CD14-positive monocyte (primary cell): Measurements from ENCODE around the gene IL1RL2. TPM values are rescaled to one million over a fixed set of nuclear protein-coding genes. Genes with fewer than 3 reads are reported as not detected.

Experiments used
- DNase-seq, 3 donors: peaks; one replicate each; pipeline ENCODE4 v3.0.0-alpha.2; 2011 to 2022
- H2AFZ ChIP-seq: 2 replicates; pipeline ENCODE4 v1.6.0; 2012; ENCODE audit warnings: mild to moderate bottlenecking, low read depth, low read length, inconsistent platforms; ENCODE audit not compliant: insufficient read depth, poor library complexity, severe bottlenecking
- H3K27ac ChIP-seq, 2 donors: 1 replicate in 1 of 2; 2 replicates in 1 of 2; pipeline ENCODE4 v1.5.1; 2012 to 2013; ENCODE audit warnings: low read length in 2 of 2, control low read depth in 1 of 2, inconsistent platforms in 1 of 2, low read depth in 1 of 2, mild to moderate bottlenecking in 1 of 2
- H3K27me3 ChIP-seq, 2 donors: one replicate each; pipeline versions ENCODE4 v1.6.0 to v1.6.1; 2011 to 2013; ENCODE audit warnings: low read length in 2 of 2; ENCODE audit not compliant: control insufficient read depth in 2 of 2, insufficient read depth in 2 of 2
- H3K36me3 ChIP-seq, 2 donors: replicated peaks in 1 of 2; 1 replicate in 1 of 2; 2 replicates in 1 of 2; pipeline versions ENCODE4 v1.5.1 to v1.6.1; 2012 to 2013; ENCODE audit warnings: low read length in 2 of 2, control low read depth in 1 of 2, inconsistent platforms in 1 of 2, mild to moderate bottlenecking in 1 of 2; ENCODE audit not compliant: insufficient read depth in 2 of 2, control insufficient read depth in 1 of 2
- H3K4me1 ChIP-seq, 2 donors: 1 replicate in 1 of 2; 2 replicates in 1 of 2; pipeline versions ENCODE4 v1.5.1 to v1.6.1; 2012 to 2013; ENCODE audit warnings: low read length in 2 of 2, control low read depth in 1 of 2, inconsistent platforms in 1 of 2, mild to moderate bottlenecking in 1 of 2, moderate library complexity in 1 of 2; ENCODE audit not compliant: insufficient read depth in 2 of 2, control insufficient read depth in 1 of 2
- H3K4me2 ChIP-seq: replicated peaks from 2 replicates; pipeline ENCODE3; 2012; ENCODE audit warnings: low read length, moderate library complexity, mild to moderate bottlenecking; ENCODE audit not compliant: poor library complexity, severe bottlenecking; ENCODE audit errors: extremely low read depth
- H3K4me3 ChIP-seq, 3 experiments: fragments of 200-600 bp in 1 of 3; sonication (generic) in 1 of 3; replicated peaks in 1 of 3; 1 replicate in 2 of 3; 2 replicates in 1 of 3; pipeline ENCODE4 v1.5.1; 2011 to 2013; ENCODE audit warnings: low read length in 3 of 3, mild to moderate bottlenecking in 3 of 3, control low read depth in 2 of 3, low read depth in 2 of 3, inconsistent platforms in 1 of 3, moderate library complexity in 1 of 3
- H3K79me2 ChIP-seq: 2 replicates; pipeline ENCODE4 v1.6.0; 2012; ENCODE audit warnings: mild to moderate bottlenecking, control low read depth, inconsistent platforms, low read length, moderate library complexity; ENCODE audit not compliant: insufficient read depth
- H3K9ac ChIP-seq: 2 replicates; pipeline ENCODE4 v1.6.0; 2017; ENCODE audit warnings: low read length, mild to moderate bottlenecking; ENCODE audit not compliant: insufficient read depth, poor library complexity, severe bottlenecking
- H3K9me3 ChIP-seq, 2 donors: replicated peaks in 1 of 2; 1 replicate in 1 of 2; 2 replicates in 1 of 2; pipeline versions ENCODE4 v1.5.1 to v1.6.1; 2012 to 2013; ENCODE audit warnings: low read length in 2 of 2, control low read depth in 1 of 2; ENCODE audit not compliant: control insufficient read depth in 1 of 2, insufficient read depth in 1 of 2
- H4K20me1 ChIP-seq: 2 replicates; pipeline ENCODE4 v1.6.0; 2012; ENCODE audit warnings: mild to moderate bottlenecking, low read length, control low read depth, moderate library complexity; ENCODE audit not compliant: insufficient read depth
- H3K27ac Mint-ChIP-seq, 7 donors: one replicate each; pipeline ENCODE4 v1.8.0; 2020; ENCODE audit warnings: mild to moderate bottlenecking in 7 of 7, mixed read lengths in 7 of 7, moderate library complexity in 6 of 7, inconsistent platforms in 2 of 7
- H3K27me3 Mint-ChIP-seq, 3 donors: one replicate each; pipeline ENCODE4 v1.8.0; 2021 to 2022; ENCODE audit warnings: low read depth in 3 of 3, mild to moderate bottlenecking in 3 of 3, mixed read lengths in 3 of 3, moderate library complexity in 3 of 3, inconsistent platforms in 1 of 3
- H3K36me3 Mint-ChIP-seq, 2 donors: one replicate each; pipeline ENCODE4 v1.8.0; 2020; ENCODE audit warnings: mixed read lengths in 2 of 2, inconsistent platforms in 1 of 2, mild to moderate bottlenecking in 1 of 2
- H3K4me1 Mint-ChIP-seq: one replicate; pipeline ENCODE4 v1.8.0; 2020; ENCODE audit warnings: mild to moderate bottlenecking, mixed read lengths
- H3K4me3 Mint-ChIP-seq, 2 donors: one replicate each; pipeline ENCODE4 v1.8.0; 2020; ENCODE audit warnings: mild to moderate bottlenecking in 2 of 2, mixed read lengths in 2 of 2, moderate library complexity in 1 of 2
- H3K9me3 Mint-ChIP-seq, 7 donors: one replicate each; pipeline ENCODE4 v1.8.0; 2020 to 2022; ENCODE audit warnings: mixed read lengths in 7 of 7, mild to moderate bottlenecking in 6 of 7, moderate library complexity in 6 of 7, inconsistent platforms in 2 of 7
- WGBS: methylation state at CpG from one replicate; pipeline ENCODE4 v1.1.5; 2013; ENCODE audit warnings: missing lambda C conversion rate; ENCODE audit not compliant: insufficient coverage; 5-methylcytosine and 5-hydroxymethylcytosine counted together
- intact Hi-C, 2 donors: fragments of 100-400 bp; cut with micrococcal nuclease; formaldehyde crosslinking; loops; one replicate each; pipeline versions ENCODE4 v1.15.0 to v1.15.1; 2023
- polyA plus RNA-seq, 3 donors: library from polyadenylated mRNA; depleted of rRNA in 1 of 3; unstranded in 2 of 3; stranded (reverse) in 1 of 3; fragments of 300-500 nt in 2 of 3; fragments of >200 nt in 1 of 3; fragmentation: Illumina TruSeq in 2 of 3; gene quantifications; 1 replicate in 2 of 3; 2 replicates in 1 of 3; pipeline ENCODE4 v1.2.3, GENCODE V29; 2012 to 2021
- TF ChIP-seq, protein P1 (sequence below): fragments of 200-600 bp; IDR thresholded peaks from one replicate; pipeline ENCODE4 v1.8.0; 2022; ENCODE audit warnings: antibody characterized with exemption, mild to moderate bottlenecking

IL1RL2 gene
- polyA plus RNA-seq, 3 donors, result 0.07 to 1.5 TPM; not detected in 1

DNA sequence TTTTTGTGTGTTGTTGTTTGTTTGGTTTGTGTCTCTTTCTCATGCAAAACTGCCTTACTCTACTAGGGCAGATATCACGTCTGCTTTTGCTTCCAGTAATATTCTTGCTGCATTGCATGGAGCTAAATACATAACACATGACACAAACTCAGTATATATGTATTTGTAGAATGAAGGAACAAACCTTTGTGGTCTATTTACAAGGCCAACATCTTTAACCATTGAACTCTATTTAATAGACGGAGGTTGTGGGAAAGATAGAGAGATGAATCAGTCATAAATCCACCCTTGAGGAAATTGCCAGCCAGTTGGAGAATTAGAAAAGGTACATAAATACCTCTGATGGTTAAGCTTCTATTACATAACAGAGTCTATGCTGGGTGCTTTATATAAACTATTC, 98.5 kb downstream of the IL1RL2 start:
- TF ChIP-seq, protein P1, sequence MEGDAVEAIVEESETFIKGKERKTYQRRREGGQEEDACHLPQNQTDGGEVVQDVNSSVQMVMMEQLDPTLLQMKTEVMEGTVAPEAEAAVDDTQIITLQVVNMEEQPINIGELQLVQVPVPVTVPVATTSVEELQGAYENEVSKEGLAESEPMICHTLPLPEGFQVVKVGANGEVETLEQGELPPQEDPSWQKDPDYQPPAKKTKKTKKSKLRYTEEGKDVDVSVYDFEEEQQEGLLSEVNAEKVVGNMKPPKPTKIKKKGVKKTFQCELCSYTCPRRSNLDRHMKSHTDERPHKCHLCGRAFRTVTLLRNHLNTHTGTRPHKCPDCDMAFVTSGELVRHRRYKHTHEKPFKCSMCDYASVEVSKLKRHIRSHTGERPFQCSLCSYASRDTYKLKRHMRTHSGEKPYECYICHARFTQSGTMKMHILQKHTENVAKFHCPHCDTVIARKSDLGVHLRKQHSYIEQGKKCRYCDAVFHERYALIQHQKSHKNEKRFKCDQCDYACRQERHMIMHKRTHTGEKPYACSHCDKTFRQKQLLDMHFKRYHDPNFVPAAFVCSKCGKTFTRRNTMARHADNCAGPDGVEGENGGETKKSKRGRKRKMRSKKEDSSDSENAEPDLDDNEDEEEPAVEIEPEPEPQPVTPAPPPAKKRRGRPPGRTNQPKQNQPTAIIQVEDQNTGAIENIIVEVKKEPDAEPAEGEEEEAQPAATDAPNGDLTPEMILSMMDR, result no peak
- WGBS, result no CpG with 5 or more reads among the region's 2 CpGs
- Histone ChIP-seq H4K20me1 (no peaks in the 10 kb centered on the region), H3K27me3 (peaks cover 65 to 88% of the 10 kb centered on the region in 2 donors), H3K36me3 (no peaks in the 10 kb centered on the region), H3K4me2 (no peak overlapping the region), H3K79me2 (no peaks in the 10 kb centered on the region), H3K9ac (no peak overlapping the region), H3K4me3 (no peak overlapping the region), H3K27ac (no peak overlapping the region), H3K4me1 (peaks cover 27 to 29% of the 10 kb centered on the region in 2 donors), H3K9me3 (no peaks in the 10 kb centered on the region), H2AFZ (no peak overlapping the region)
- Mint-ChIP-seq H3K9me3 (peaks cover 0 to 3% (median 0%) of the 10 kb centered on the region in 7 donors), H3K4me1 (peaks cover 4% of the 10 kb centered on the region), H3K27ac (no peak overlapping the region), H3K27me3 (peaks cover 43 to 49% (median 47%) of the 10 kb centered on the region in 3 donors), H3K36me3 (peaks cover 4 to 10% of the 10 kb centered on the region in 2 donors), H3K4me3 (no peak overlapping the region)
- DNase-seq, result no peak
- intact Hi-C loops, result no loop called here

DNA sequence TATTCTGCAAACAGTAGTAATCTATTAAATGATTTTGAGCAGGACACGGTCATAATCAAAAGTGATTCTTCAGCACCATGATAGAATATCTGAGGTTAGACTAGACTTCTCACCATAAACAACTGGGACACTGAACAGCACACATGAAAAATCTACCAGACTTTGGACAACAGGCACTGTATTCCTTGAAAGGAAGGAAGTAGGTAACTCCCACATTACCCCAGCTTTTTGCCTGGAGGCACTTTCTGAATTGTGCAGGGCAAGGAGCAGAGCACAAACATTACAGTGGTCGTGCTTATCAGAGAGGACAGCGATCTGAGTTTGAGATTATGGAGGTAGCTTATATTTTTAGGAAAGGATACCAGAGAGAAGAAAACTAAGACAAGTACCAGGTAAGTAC, 99.2 kb downstream of the IL1RL2 start:
- H2AFZ ChIP-seq, result no peak overlapping the region
- peaks cover 0 to 4% (median 0%) of the 10 kb centered on the region in 7 donors for H3K9me3 Mint-ChIP-seq

More for the DNA sequence above, 99.2 kb downstream of the IL1RL2 start:
- no peak overlapping the region for H3K9ac ChIP-seq
- peaks cover 8% of the 10 kb centered on the region for H3K4me1 Mint-ChIP-seq
- DNase-seq, result no peak
- peaks cover 2% of the 10 kb centered on the region for H4K20me1 ChIP-seq
- H3K36me3 Mint-ChIP-seq, result peaks cover 4 to 8% of the 10 kb centered on the region in 2 donors
- H3K4me3 Mint-ChIP-seq, result peak overlapping the region in 1 of 2 donors; percentile 59
- 73% methylated on average over 2 of the region's 3 CpGs for WGBS
- TF ChIP-seq, protein P1, result no peak
- intact Hi-C loops, result no loop called here
- peaks cover 45 to 52% (median 49%) of the 10 kb centered on the region in 3 donors for H3K27me3 Mint-ChIP-seq
- H3K4me3 ChIP-seq, result no peak overlapping the region
- H3K27me3 ChIP-seq, result peaks cover 67 to 87% of the 10 kb centered on the region in 2 donors
- no peak overlapping the region for H3K4me2 ChIP-seq
- H3K36me3 ChIP-seq, result no peaks in the 10 kb centered on the region
- H3K27ac ChIP-seq, result no peak overlapping the region
- no peak overlapping the region for H3K27ac Mint-ChIP-seq
- no peaks in the 10 kb centered on the region for H3K79me2 ChIP-seq
- no peaks in the 10 kb centered on the region for H3K9me3 ChIP-seq
- peaks cover 31 to 33% of the 10 kb centered on the region in 2 donors for H3K4me1 ChIP-seq
